ENCODE data around the gene RUNX3.

RUNX3 gene

GRCh38 chr1:24878045-24878444 lies 52.0 kb downstream of the RUNX3 start:
- no peak for DNase-seq

DNA sequence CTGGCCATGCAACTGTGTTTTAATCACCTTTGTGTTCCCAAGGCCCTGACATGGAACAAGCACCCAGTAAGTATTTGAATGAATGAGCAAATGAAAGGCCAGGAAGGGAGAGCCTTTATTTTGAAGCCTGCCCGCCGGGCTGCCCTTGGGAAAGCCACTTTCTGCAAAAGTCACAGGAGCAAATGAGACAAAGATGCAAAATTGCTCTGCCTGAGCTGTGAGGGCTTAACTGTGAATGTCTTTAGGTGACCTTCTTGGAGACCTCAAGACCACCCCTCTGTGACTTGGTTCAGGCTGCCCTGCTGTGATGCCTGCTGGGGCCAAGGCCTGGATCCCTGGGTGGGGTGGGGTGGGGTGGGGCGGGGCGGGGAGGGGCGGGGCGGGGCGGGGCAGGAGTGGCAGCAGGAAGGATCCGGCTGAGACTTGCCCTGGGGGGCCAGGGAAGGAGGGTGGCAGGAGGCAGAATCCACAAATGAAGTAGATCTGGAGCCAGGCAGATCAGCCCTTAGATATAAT lies 54.0 kb downstream of the RUNX3 start:
- DNase-seq = no peak

GRCh38 chr1:24875257-24875656 lies 54.8 kb downstream of the RUNX3 start:
- DNase-seq = no peak

- DNase-seq = no peak
Measured at GRCh38 chr1:24874611-24875234, 55.4 kb downstream of the RUNX3 start.

DNA sequence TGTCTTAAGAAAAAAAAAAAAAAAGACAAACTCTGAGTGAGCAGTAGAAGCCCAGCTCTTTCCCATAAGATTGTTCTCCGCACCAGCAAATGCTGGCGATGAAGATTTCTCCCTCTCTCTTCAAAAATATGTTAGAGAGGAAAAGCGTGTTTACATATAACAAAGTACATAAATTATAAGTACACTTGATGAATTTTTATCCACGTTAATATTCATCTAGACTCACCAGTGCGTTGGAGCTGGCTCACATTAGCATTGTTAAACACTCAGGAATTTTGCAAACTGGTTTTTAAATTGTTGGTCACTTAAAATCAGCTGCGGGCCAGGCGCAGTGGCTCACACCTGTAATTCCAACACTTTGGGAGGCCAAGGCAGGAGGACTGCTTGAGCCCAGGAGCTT lies 56.0 kb downstream of the RUNX3 start:
- no peak for DNase-seq

DNA sequence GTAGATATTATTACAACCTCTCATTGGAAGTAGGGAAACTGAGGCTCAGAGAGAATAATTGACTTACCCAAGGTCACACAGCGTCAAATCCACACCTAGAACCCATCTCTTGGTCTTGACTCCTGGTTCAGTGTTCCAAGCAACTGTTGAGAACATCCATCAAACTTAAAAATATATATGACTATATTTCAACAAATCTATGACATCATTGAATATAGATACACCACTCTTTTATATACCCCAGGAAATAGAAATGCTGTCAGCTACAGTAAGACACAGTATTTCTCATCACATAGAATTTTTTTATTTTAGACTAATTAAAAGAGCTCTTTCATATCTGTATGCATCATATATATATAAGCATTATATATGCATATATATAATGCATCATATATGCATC lies 56.9 kb downstream of the RUNX3 start:
- DNase-seq = no peak

GRCh38 chr1:24872061-24872850 lies 57.8 kb downstream of the RUNX3 start:
- DNase-seq = no peak

DNA sequence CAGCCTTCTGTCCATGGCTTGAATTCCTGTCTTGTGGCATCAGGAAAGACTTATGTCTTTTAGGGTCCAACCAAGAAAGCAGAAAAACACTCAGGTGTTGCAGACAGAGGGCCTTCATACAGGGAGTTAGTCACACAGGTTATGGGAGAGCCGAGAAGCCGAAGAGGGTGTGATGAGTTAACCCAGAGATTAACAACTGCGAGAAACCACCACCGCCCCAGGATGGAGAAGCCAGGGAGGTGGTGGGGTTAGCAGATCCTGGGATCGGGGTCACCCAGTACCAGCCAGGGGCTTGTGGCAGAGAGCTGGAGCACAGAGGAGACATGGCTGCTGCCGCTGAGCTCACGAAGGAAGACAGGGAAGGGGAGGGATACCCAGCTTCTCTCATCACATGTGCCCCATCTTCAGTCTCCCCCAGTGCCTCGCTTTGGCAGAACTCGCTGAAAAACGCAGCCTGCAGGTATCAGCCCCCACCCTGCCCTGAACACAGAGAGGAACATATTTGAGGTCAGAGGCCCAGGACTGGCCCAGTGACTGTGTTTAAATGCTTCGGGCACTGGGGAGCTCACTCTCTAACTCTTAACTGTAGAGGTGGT lies 58.7 kb downstream of the RUNX3 start:
- DNase-seq = no peak

DNA sequence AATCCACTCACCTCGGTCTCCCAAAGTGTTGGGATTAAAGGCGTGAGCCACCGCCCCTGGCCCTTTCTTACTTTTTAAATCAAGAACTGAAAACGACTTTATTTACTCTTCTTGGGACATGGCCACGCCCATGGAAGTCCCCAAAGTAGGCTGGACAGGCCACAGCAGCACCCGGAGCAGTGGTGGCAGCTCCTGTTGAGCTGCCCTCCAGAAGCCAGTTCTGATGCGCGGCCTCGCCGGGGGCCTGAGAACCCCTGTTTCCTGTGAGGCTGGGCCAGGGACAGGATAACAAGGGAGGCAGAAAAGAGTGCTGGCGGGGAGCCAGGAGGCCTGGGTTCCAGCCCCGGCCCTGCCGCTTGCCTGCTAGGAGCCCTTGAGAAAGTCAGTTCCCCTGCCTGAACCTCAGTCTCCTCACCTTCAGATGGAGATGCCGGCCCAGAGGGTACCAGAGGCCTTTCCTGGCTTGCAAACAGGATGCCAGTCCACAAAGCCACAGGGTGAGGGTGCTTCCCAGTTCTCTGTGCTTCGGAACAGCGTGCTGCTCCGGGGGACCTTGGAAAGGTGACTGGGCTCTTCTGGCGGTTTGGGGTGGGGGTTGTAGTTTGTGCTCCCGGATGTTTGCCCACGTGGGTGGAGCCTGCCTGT lies 59.4 kb downstream of the RUNX3 start:
- DNase-seq = no peak

GRCh38 chr1:24868016-24868875 lies 61.8 kb downstream of the RUNX3 start:
- DNase-seq = no peak

DNA sequence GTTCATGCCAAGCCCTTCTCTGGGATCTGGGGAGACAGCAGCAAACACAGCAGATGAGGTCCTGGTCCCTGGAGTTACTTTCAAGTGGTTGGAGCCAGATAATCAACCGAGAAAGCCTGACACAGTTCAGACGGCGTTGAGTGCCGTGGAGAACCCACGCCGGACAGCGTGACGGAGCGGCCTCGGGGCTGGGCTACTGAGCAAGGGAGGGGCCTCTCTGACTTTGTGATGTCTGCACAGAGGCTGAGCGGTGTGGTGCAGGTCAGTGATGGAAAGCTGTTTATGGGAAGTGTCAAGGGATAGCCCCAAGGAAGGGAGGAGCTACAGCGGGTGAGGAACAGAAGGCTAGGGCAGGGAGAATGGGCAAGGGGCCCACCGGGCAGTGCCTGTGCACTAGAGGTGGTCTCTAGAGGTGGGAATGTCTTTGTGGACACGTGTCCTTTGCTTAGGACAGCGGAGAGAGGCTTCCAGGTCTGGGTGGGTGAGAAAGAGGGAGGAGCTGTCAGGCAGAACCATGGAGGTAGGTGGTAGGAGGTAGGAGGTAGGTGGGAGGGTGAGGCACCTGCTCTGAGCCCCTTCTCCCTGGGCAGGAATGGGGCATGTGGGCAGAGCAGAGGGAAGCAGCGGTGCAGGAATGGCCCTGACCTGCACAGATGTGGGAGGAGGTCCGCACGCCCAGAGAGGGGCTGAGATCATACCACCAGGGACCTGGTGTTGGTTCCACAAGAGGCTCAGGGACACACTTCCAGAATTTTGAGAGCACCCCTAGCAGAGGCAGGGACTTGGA lies 62.8 kb downstream of the RUNX3 start:
- DNase-seq = no peak

GRCh38 chr1:24866211-24867083 lies 63.6 kb downstream of the RUNX3 start:
- DNase-seq = no peak

DNA sequence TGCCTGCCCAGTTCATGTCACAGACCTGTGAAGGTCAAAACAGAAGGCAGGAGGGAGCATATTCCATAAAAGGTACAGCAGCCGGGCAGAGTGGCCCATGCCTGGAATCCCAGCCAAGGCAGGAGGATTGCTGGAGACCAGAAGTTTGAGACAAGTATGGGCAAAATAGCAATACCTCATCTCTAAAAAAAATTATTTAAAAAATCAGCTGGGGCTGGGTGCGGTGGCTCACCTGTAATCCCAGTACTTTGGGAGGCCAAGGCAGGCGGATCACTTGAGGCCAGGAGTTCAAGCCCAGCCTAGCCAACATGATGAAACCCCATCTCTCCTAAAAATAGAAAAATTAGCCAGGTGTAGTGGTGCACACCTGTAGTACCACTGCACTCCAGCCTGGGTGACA lies 64.5 kb downstream of the RUNX3 start:
- no peak for DNase-seq

DNA sequence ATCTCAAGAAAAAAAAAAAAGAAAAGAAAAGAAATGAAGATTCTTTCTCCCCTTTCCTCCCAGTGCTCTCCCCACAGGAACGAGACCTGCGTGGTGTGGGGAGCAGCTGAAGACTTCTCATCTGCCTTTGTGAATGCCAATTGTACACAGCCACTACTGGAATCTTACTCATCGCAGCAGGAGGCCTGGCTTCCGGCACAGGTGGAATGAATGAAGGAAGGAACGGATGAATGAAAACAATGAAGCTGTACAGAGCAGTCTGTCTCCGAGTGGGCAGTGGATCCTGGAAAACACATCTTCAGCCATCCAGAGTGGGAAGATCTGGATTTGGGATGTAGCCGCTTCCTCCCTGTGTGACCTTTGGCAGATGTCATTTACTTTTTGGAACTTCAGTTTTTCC lies 64.9 kb downstream of the RUNX3 start:
- no peak for DNase-seq

GRCh38 chr1:24864370-24864777 lies 65.7 kb downstream of the RUNX3 start:
- DNase-seq = no peak

- DNase-seq = no peak
Measured at GRCh38 chr1:24862775-24863483, 67.1 kb downstream of the RUNX3 start.

DNA sequence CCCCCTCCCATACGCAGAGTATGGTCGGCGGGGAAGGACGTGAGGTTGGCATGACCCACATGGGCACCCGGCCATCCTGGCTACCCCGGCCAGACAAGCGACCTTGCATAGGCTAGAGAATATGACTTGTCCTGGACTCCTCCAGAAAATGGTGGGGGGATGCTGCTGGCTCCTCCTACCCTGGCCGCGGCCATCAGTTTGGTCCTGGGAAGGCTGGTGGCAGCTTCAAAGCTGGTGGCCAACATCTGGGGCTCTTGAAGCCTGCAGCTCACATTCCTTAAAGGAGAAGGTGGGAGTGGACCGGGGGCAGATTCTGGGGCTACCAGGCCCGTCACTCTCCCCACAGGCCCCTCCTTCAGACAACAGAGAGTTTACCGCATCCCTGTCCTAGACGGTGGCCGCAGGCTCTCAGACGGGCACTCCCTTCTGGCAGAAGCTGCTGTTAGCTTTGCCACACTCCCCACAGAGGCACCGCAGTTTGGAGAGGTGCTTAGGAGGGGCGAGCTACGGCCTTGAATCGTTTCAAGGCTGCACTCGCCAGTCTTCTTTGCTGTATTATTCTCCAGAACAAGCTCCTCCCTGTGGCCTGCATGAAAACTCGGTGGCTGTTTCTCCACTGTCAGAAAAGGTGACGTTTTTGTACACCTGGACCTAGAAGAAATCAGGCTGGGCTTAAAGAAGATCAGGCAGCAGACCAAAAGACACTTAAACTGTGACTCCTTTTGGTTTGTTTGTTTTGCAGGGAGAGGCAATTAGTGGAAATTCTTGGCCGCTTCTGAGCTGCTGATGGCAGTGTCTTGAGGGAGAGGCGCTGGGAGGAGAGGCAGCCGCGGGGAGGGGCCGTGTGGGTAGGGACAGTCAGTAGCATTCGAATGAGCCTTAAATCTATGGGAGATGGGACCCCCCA lies 68.0 kb downstream of the RUNX3 start:
- DNase-seq = no peak

DNA sequence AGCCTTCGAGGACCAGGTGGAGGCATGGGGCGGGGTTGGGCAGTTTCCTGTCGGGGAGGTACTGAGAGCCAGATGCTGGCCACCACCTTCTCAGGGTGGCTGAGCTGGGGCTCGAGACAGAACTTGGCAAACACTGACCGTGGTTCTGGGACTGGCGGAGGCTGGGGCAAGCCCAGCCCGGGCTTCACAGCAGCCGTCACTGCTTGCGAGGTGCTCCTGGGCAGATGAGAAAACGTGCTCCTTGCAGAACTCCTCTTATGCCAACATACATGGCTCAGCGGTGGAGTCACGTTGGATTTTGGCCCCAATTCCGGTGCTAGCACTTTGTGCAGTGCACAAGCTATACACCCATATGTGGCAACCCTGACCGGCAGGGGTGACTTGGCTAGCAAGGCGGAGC lies 69.2 kb downstream of the RUNX3 start:
- DNase-seq = no peak

Data from stimulated activated CD4-positive, alpha-beta T cell treated with anti-CD3 and anti-CD28 coated beads, Interleukin-12 subunit alpha, Interleukin-12 subunit beta, amount 100 ng/mL, for 4 hours (primary cell).